ENCODE data around the gene UTS2R. TPM values are rescaled to one million over a fixed set of nuclear protein-coding genes. Genes with fewer than 3 reads are reported as not detected.
A peak's percentile ranks its signal among the peaks of the same experiment; 100 is the strongest.

UTS2R gene
- total RNA-seq, 1 donor from 2014 or later = not detected

DNA sequence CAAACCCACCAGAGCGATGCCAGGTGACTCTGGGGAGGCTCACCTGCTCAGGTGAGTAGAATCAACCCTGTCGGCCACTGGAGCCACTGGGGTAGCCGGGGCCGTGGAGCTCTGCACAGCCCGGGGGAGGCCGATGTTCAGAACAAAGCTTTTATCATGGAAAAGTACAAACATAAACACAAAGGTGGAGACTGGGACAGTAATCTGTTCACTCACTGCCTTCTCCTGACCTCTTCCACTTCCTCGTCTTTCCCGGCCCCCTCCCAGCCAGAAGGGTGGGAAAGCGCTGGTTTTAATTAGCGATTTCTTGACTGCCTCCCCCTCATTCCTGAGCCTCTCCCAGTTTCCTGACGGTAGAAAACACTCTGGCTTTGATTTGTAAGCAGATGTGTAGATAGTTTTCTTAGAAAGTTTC, 22.3 kb upstream of the UTS2R start:
- DNase-seq (ENCODE audit: low read depth) = no peak
- TF ChIP-seq, protein P1, sequence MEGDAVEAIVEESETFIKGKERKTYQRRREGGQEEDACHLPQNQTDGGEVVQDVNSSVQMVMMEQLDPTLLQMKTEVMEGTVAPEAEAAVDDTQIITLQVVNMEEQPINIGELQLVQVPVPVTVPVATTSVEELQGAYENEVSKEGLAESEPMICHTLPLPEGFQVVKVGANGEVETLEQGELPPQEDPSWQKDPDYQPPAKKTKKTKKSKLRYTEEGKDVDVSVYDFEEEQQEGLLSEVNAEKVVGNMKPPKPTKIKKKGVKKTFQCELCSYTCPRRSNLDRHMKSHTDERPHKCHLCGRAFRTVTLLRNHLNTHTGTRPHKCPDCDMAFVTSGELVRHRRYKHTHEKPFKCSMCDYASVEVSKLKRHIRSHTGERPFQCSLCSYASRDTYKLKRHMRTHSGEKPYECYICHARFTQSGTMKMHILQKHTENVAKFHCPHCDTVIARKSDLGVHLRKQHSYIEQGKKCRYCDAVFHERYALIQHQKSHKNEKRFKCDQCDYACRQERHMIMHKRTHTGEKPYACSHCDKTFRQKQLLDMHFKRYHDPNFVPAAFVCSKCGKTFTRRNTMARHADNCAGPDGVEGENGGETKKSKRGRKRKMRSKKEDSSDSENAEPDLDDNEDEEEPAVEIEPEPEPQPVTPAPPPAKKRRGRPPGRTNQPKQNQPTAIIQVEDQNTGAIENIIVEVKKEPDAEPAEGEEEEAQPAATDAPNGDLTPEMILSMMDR (conservative IDR thresholded peaks at IDR 0.05; ENCODE audit: low read depth, low read length) = no peak
- no peak overlapping the region for H3K4me3 ChIP-seq (ENCODE audit: low read depth, low read length)

DNA sequence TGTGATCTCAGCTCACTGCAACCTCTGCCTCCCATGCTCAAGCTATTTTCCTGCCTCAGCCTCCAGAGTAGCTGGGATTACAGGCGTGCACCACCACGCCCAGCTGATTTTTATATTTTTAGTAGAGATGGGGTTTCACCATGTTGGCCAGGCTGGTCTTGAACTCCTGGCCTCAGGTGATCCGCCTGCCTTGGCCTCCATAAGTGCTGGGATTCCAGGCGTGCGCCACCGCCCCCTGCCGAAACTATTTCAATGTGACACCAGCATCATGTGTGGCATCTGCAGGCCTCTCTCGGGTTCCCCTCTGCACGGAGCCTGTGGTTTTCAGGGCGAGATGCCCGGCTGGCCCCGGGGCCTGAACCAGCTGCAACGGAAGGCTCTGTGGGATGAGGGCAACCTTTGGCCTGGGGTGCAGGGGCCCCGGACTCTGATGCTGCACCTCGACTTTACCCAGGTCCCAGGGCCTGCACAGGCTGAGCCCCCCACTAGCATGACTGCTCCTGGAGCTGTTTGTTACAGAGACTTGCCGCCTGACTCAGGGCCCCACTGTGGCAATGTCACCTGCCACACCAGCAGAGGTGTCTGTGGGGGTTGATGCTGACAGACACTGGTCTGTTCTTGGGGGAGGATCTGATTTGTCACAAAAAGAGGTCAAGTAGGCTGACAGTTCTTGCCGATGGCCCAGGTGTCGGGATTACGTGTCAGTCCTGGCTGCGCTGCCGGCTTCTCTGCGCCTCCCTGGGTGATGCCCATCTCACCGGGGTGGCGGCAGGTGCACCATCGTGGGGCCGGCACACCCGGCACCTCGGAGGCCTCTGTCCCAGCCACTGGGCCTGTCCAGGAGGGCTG, 21.2 kb upstream of the UTS2R start:
- TF ChIP-seq, protein P1 (conservative IDR thresholded peaks at IDR 0.05; ENCODE audit: low read depth, low read length) = no peak
- H3K4me3 ChIP-seq (ENCODE audit: low read depth, low read length) = no peak overlapping the region
- no peak for DNase-seq (ENCODE audit: low read depth)

DNA sequence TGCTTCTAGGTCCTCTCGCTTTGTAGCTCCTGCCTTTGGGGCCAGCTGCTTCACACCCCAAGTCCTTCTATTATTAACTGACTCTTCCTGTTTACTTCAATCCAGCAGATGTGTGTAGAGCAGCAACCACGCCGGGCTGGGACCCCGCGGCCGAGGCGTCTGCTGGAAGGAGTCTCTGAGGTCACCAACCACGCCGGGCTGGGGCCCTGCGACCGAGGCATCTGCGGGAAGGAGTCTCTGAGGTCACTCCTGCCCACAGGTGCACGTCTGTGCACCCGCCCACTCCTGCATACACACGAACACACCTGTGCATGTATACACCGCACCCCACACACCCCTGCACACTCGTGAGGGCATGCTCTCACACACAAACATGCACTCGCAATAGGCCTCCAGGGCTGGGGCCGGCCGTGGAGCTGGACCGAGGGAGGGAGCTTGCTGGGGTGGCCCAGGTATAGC, 20.3 kb upstream of the UTS2R start:
- no peak overlapping the region for H3K4me3 ChIP-seq (ENCODE audit: low read depth, low read length)
- TF ChIP-seq, protein P1 (conservative IDR thresholded peaks at IDR 0.05; ENCODE audit: low read depth, low read length) = no peak
- no peak for DNase-seq (ENCODE audit: low read depth)

DNA sequence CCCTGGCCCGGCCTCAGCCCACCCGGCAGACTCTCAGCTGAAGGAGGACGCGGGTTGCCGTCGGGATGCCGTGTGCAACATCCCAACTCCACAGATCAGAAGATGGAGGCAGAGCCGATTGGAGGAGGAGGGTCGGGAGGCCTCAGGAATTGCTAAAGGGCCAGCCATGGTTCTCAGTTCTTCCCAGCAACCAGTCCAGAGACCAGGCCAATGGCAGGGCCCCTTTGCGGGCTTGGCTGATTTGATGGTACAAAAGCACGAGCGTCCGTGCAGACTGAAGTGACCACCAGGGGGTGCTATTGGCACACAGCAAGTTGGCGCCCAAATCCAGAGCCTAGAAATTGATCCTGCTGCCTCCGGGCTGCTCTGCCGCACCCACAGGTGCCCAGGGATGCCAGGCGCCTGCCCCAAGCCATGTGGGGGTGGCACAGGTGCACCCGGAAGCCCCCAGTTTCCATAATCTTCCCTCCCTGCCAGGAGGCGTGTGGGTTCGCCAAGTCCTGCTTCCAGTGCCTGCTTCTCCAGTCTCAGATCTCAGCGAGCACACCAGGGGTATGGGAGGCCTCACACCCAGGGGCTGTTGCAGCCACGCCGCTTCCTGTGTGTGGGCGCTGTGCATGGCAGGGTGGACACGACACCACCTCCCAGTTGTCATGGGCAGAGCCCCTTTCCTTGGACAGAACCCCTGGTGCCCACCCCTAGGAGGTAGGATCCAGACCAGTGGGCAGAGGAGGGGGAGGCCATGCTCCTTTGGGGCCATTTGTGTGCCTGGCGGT, 19.7 kb upstream of the UTS2R start:
- TF ChIP-seq, protein P1 (conservative IDR thresholded peaks at IDR 0.05; ENCODE audit: low read depth, low read length) = peak; percentile 98
- no peak overlapping the region for H3K4me3 ChIP-seq (ENCODE audit: low read depth, low read length)
- DNase-seq (ENCODE audit: low read depth) = no peak

DNA sequence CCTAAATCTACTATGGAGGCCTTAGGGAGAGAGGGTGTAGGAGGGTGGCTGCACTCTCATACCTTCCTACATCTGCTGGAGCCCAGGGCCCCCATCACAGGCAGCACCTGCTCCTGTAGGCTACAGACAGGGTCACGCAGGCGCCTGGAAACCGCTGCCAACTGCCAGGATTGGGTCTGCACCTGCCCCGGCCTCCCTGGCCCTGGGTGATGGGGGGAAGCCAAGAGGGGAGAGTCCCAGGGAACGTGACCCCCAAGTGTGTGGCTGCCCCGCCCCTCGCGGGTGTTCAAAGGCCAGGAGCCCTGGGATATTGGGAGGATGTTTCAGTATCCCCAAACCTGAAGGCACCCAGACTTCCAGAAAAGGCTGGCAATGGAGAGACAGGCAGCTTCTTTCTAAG, 18.1 kb upstream of the UTS2R start:
- no peak for DNase-seq (ENCODE audit: low read depth)
- TF ChIP-seq, protein P1 (conservative IDR thresholded peaks at IDR 0.05; ENCODE audit: low read depth, low read length) = no peak
- H3K4me3 ChIP-seq (ENCODE audit: low read depth, low read length) = no peak overlapping the region

DNA sequence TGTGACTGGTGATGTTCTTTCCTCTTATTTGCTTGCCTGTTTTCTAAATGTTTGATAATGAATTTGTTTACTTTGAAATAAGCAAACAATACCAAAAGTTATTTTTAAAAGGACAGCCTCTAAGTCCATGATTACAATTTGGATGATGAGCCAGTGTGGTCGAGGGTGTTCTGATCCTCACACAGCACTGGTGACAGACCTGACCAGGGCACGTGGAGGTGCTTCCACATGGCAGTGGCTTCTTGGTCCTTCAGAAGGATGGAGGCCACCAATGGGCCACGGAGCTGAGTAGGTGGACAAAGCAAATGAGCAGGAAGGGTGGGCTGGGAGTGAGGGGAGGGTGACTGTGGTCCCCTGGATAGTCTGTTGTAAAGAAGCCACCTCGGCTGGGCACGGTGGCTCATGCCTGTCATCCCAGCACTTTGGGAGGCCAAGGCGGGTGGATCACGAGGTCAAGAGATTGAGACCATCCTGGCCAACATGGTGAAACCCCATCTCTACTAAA, 16.7 kb upstream of the UTS2R start:
- no peak for DNase-seq (ENCODE audit: low read depth)

More for the DNA sequence above, 16.7 kb upstream of the UTS2R start:
- TF ChIP-seq, protein P1 (conservative IDR thresholded peaks at IDR 0.05; ENCODE audit: low read depth, low read length) = no peak
- no peak overlapping the region for H3K4me3 ChIP-seq (ENCODE audit: low read depth, low read length)

All from epithelial cell of proximal tubule (primary cell).